K562 (cell line): ENCODE data around the gene PEX19. TPM values are rescaled to one million over a fixed set of nuclear protein-coding genes. Genes with fewer than 3 reads are reported as not detected.

Experiments
- CCAR2 ChIP-seq: fragments of 200-400 bp; formaldehyde crosslinking; IDR thresholded peaks from 2 replicates; pipeline ENCODE4 v1.6.1; 2017; ENCODE audit warnings: mild to moderate bottlenecking, low read depth, low read length
- CHD7 ChIP-seq: fragments of 200-600 bp; sonication (generic); IDR thresholded peaks from one replicate; pipeline ENCODE4 v1.6.1; 2012; ENCODE audit warnings: mild to moderate bottlenecking, low read depth, low read length, inconsistent platforms
- CTBP1 ChIP-seq: fragments of 450-650 bp; IDR thresholded peaks from 2 replicates; pipeline ENCODE4 v1.6.1; 2016; ENCODE audit warnings: borderline replicate concordance
- DLX4 ChIP-seq: fragments of 250-450 bp; sonication (Bioruptor Pico); IDR thresholded peaks from 2 replicates; pipeline ENCODE4 v1.6.1; 2021; ENCODE audit warnings: mild to moderate bottlenecking
- E2F6 ChIP-seq, 2 experiments: IDR thresholded peaks; 2 replicates each; pipeline ENCODE4 v1.6.1; 2011; ENCODE audit warnings: borderline replicate concordance in 1 of 2, control low read depth in 1 of 2, low read depth in 1 of 2, low read length in 1 of 2, mild to moderate bottlenecking in 1 of 2, mixed read lengths in 1 of 2, moderate library complexity in 1 of 2; ENCODE audit not compliant: insufficient read depth in 1 of 2, insufficient read length in 1 of 2, poor library complexity in 1 of 2, severe bottlenecking in 1 of 2; ENCODE audit errors: extremely low read depth in 1 of 2
- HNRNPUL1 ChIP-seq: fragments of 200-400 bp; formaldehyde crosslinking; IDR thresholded peaks from 2 replicates; pipeline ENCODE4 v1.6.1; 2017; ENCODE audit warnings: low read length
- KAT8 ChIP-seq: fragments of 450-650 bp; IDR thresholded peaks from 2 replicates; pipeline ENCODE4 v1.6.1; 2016; ENCODE audit warnings: low read depth, mild to moderate bottlenecking
- MTF1 ChIP-seq: fragments of 250-450 bp; sonication (Bioruptor Pico); IDR thresholded peaks from 2 replicates; pipeline ENCODE4 v1.9.0; 2021; ENCODE audit warnings: moderate library complexity, mild to moderate bottlenecking, inconsistent platforms, borderline replicate concordance
- POLR2B ChIP-seq: fragments of 450-650 bp; IDR thresholded peaks from 2 replicates; pipeline ENCODE4 v1.6.1; 2018; ENCODE audit warnings: low read depth; ENCODE audit not compliant: partially characterized antibody
- RBM34 ChIP-seq: fragments of 200-400 bp; formaldehyde crosslinking; IDR thresholded peaks from 2 replicates; pipeline ENCODE4 v1.6.1; 2018; ENCODE audit warnings: low read length, borderline replicate concordance; ENCODE audit not compliant: insufficient read depth
- RHOXF2B ChIP-seq: fragments of 250-450 bp; sonication (Bioruptor Pico); conservative IDR thresholded peaks from 2 replicates; pipeline ENCODE4 v1.5.1; 2021
- U2AF1 ChIP-seq: fragments of 200-400 bp; formaldehyde crosslinking; optimal IDR thresholded peaks from 2 replicates; pipeline ENCODE3; 2017; ENCODE audit warnings: mild to moderate bottlenecking, low read depth, low read length, moderate library complexity
- ZBTB2 ChIP-seq: fragments of 450-650 bp; IDR thresholded peaks from 2 replicates; pipeline ENCODE4 v1.6.1; 2016; ENCODE audit warnings: antibody characterized with exemption
- ZNF75A ChIP-seq: fragments of 450-650 bp; formaldehyde crosslinking; IDR thresholded peaks from 2 replicates; pipeline ENCODE4 v1.4.0; 2020; ENCODE audit warnings: mild to moderate bottlenecking
- polyA plus RNA-seq, 8 experiments: library from polyadenylated mRNA; depleted of rRNA in 4 of 8; stranded (reverse) in 5 of 8; unstranded in 3 of 8; fragments of >200 nt; fragmentation: Nextera tagmentation in 2 of 8; fragmentation: Illumina TruSeq in 1 of 8; extraction: Ambion mirVana in 2 of 8; extraction: Trizol in 1 of 8; gene quantifications; 2 replicates each; pipeline versions ENCODE4 v1.2.1 to v1.2.3, GENCODE V29; 2011 to 2014; ENCODE audit warnings: inconsistent platforms in 1 of 8, missing spikeins in 1 of 8
- total RNA-seq, 7 experiments: library from RNA; depleted of rRNA in 6 of 7; stranded (reverse); fragments of >200 nt in 6 of 7; fragmentation: Illumina TruSeq in 2 of 7; extraction: Trizol in 2 of 7; gene quantifications; 2 replicates each; pipeline versions ENCODE4 v1.2.1 to v1.2.3, GENCODE V29; 2011 to 2021; ENCODE audit warnings: low replicate concordance in 1 of 7

PEX19 gene
- total and polyA plus RNA-seq, 9 of the 15 experiments (the other 6 are each of a cell fraction or from before 2014, with no cell fraction given) = 32.5 to 103 (median 59.8) TPM

GRCh38 chr1:160284782-160285344 is at the start of gene PEX19 (continued):
- TF ChIP-seq CHD7 (no peak), U2AF1 (no peak), ZBTB2 (no peak), POLR2B (peak; percentile 78), MTF1 (CRISPR knock-in tag) (no peak), CTBP1 (no peak; the same call in 1 of the 2 replicates), RHOXF2B (no peak), CCAR2 (no peak), HNRNPUL1 (no peak), ZNF75A (CRISPR knock-in tag) (no peak), DLX4 (CRISPR knock-in tag) (no peak), KAT8 (0 out of 2 replicates have a peak, but pooled peaks have one; percentile 25), RBM34 (no peak), E2F6 (IDR thresholded peaks at IDR 0.05; ENCODE audit: borderline replicate concordance in 1 of 2, extremely low read depth in 1 of 2, insufficient read depth in 1 of 2, insufficient read length in 1 of 2, low read depth in 1 of 2, low read length in 1 of 2, poor library complexity in 1 of 2, severe bottlenecking in 1 of 2) (no peak)
